Measurements from ENCODE around the gene POC5.
"Not testable (repeated sequence)": the region's sequence is repeated elsewhere in the genome, so short reads cannot be mapped to it uniquely, and the experiment has no call there.

The POC5 gene

DNA sequence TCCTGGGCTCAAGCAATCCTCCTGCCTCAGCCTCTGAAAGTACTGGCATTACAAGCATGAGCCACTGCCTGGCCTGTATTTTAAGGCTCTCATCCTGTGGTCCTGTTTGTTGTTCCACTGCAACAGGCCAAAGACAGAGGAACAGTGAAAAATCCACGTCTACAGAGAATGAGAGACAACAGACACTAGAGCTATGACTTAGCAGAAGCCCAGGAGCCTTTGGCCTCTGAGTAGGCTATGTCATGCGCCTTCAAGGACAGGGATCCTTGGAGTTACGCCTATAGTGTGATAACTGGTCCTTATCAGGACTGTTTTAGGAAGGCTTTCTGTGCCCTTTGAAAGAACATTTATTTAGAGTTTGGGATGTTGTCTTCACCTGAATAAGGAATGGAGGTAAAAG, 10.5 kb downstream of the POC5 start:
- in situ Hi-C loops (cut with HindIII; ENCODE audit: low sequenced_read_pairs) = no loop called here

GRCh38 chr5:75706016-75706415, 11.2 kb downstream of the POC5 start:
- in situ Hi-C loops (cut with HindIII; ENCODE audit: low sequenced_read_pairs) = no loop called here

GRCh38 chr5:75701856-75702255, 15.4 kb downstream of the POC5 start:
- in situ Hi-C loops (cut with HindIII; ENCODE audit: low sequenced_read_pairs) = no loop called here

- in situ Hi-C loops (cut with HindIII; ENCODE audit: low sequenced_read_pairs) = not testable (repeated sequence)
Measured at GRCh38 chr5:75695472-75696351, 21.5 kb downstream of the POC5 start.

- in situ Hi-C loops (cut with HindIII; ENCODE audit: low sequenced_read_pairs) = no loop called here
Measured at GRCh38 chr5:75694781-75695180, 22.5 kb downstream of the POC5 start.

- in situ Hi-C loops (cut with HindIII; ENCODE audit: low sequenced_read_pairs) = no loop called here
Measured at GRCh38 chr5:75690669-75691068, 26.6 kb downstream of the POC5 start.

GRCh38 chr5:75686480-75686879, 30.8 kb downstream of the POC5 start:
- in situ Hi-C loops (cut with HindIII; ENCODE audit: low sequenced_read_pairs) = no loop called here

- in situ Hi-C loops (cut with HindIII; ENCODE audit: low sequenced_read_pairs) = no loop called here
Measured at GRCh38 chr5:75685141-75685540, 32.1 kb downstream of the POC5 start.

- in situ Hi-C loops (cut with HindIII; ENCODE audit: low sequenced_read_pairs) = no loop called here
Measured at GRCh38 chr5:75681125-75681830, 36.0 kb downstream of the POC5 start.

DNA sequence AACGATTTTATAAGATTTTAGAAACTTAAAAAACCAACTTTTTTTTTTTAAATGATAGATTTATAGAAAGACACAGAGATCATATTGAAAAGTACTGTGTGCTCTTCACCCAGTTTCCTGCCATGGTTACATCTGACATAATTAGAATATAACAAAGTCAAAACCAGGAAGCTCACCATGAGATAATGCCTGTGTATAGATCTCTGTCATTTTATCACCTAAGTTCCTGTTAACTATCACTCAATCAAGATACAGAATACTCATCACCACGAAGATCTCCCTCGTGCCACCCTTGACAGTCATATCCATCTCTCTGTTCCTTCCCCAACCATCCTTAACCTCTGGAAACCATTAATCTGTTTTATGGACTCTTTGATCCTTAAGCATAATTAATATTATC, 39.1 kb downstream of the POC5 start:
- in situ Hi-C loops (cut with HindIII; ENCODE audit: low sequenced_read_pairs) = no loop called here

GRCh38 chr5:75677607-75678006, 39.6 kb downstream of the POC5 start:
- in situ Hi-C loops (cut with HindIII; ENCODE audit: low sequenced_read_pairs) = no loop called here

- in situ Hi-C loops (cut with HindIII; ENCODE audit: low sequenced_read_pairs) = no loop called here
Measured at GRCh38 chr5:75675783-75676182, 41.5 kb downstream of the POC5 start.

- in situ Hi-C loops (cut with HindIII; ENCODE audit: low sequenced_read_pairs) = no loop called here
Measured at GRCh38 chr5:75672616-75673015, 44.6 kb downstream of the POC5 start.

- in situ Hi-C loops (cut with HindIII; ENCODE audit: low sequenced_read_pairs) = no loop called here
Measured at GRCh38 chr5:75671506-75671905, 45.7 kb downstream of the POC5 start.

GRCh38 chr5:75670577-75670976, 46.7 kb downstream of the POC5 start:
- in situ Hi-C loops (cut with HindIII; ENCODE audit: low sequenced_read_pairs) = no loop called here

GRCh38 chr5:75668977-75669689, 48.1 kb downstream of the POC5 start:
- in situ Hi-C loops (cut with HindIII; ENCODE audit: low sequenced_read_pairs) = loop anchor here (5.0 to 10.0 kb wide), 3 partner anchors 52 to 307 kb away; no protein-coding TSS in a partner anchor

DNA sequence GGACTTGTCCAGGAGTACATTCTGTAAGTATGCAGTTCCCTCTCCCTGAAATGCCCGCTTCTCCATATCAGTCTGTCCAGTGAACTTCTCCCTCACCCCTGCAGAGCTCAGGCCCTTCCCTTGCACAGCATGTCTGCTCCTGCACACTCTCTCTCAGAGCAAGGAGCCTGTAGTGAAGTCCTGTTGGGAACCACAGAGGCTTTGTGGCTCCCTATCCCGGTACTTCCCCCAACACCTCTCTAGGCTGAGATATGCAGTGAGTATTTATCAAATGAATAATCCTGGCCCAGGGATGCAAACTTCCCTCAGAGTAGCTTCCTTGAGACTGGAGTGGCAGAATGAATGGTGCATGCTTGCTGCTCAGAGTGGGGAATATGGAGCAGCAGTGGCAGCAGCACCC, 48.8 kb downstream of the POC5 start:
- in situ Hi-C loops (cut with HindIII; ENCODE audit: low sequenced_read_pairs) = loop anchor here (5.0 to 10.0 kb wide), 3 partner anchors 51 to 306 kb away; no protein-coding TSS in a partner anchor

GRCh38 chr5:75667586-75667985, 49.7 kb downstream of the POC5 start:
- in situ Hi-C loops (cut with HindIII; ENCODE audit: low sequenced_read_pairs) = loop anchor here (5.0 to 10.0 kb wide), 3 partner anchors 50 to 305 kb away; no protein-coding TSS in a partner anchor

- in situ Hi-C loops (cut with HindIII; ENCODE audit: low sequenced_read_pairs) = loop anchor here (5.0 to 10.0 kb wide), 3 partner anchors 50 to 304 kb away; no protein-coding TSS in a partner anchor
Measured at GRCh38 chr5:75666801-75667200, 50.4 kb downstream of the POC5 start.

GRCh38 chr5:75664979-75665378, 52.3 kb downstream of the POC5 start:
- in situ Hi-C loops (cut with HindIII; ENCODE audit: low sequenced_read_pairs) = loop anchor here (5.0 to 10.0 kb wide), 3 partner anchors 48 to 303 kb away; no protein-coding TSS in a partner anchor

Data from endothelial cell of hepatic sinusoid (primary cell).